GM12878 (cell line): Measurements from ENCODE around the gene HDDC2. TPM values are rescaled to one million over a fixed set of nuclear protein-coding genes. Genes with fewer than 3 reads are reported as not detected.
A peak's percentile ranks its signal among the peaks of the same experiment; 100 is the strongest.

ENCODE experiments used
- CREM ChIP-seq: IDR thresholded peaks from 2 replicates; pipeline ENCODE4 v1.6.1; 2014; ENCODE audit warnings: antibody characterized with exemption, low read depth
- HDGF ChIP-seq: fragments of 450-650 bp; IDR thresholded peaks from 2 replicates; pipeline ENCODE4 v1.6.1; 2016; ENCODE audit warnings: antibody characterized with exemption
- IRF3 ChIP-seq: fragments of 450-650 bp; IDR thresholded peaks from 2 replicates; pipeline ENCODE4 v1.6.1; 2014; ENCODE audit warnings: mild to moderate bottlenecking
- NKRF ChIP-seq: fragments of 450-650 bp; conservative IDR thresholded peaks from 2 replicates; pipeline ENCODE4 v1.6.1; 2017; ENCODE audit warnings: mild to moderate bottlenecking, moderate library complexity
- NR2F1 ChIP-seq: fragments of 450-650 bp; conservative IDR thresholded peaks from 2 replicates; pipeline ENCODE4 v1.6.1; 2017; ENCODE audit warnings: mild to moderate bottlenecking
- PRDM15 ChIP-seq: fragments of 450-650 bp; formaldehyde crosslinking; IDR thresholded peaks from 2 replicates; pipeline ENCODE4 v1.4.0; 2020; ENCODE audit warnings: mild to moderate bottlenecking, moderate library complexity
- RAD21 ChIP-seq: IDR thresholded peaks from 2 replicates; pipeline ENCODE4 v1.6.1; 2011; ENCODE audit warnings: mild to moderate bottlenecking, low read depth, low read length, moderate library complexity; ENCODE audit not compliant: insufficient read depth
- SMAD1 ChIP-seq: fragments of 450-650 bp; IDR thresholded peaks from 2 replicates; pipeline ENCODE4 v1.6.1; 2018; ENCODE audit warnings: mild to moderate bottlenecking, low read depth; ENCODE audit not compliant: partially characterized antibody
- SP1 ChIP-seq: IDR thresholded peaks from one replicate; pipeline ENCODE4 v1.6.1; 2011; ENCODE audit warnings: low read depth, low read length
- STAT1 ChIP-seq: fragments of 450-650 bp; conservative IDR thresholded peaks from 2 replicates; pipeline ENCODE4 v1.6.1; 2014; ENCODE audit warnings: antibody characterized with exemption, mild to moderate bottlenecking
- ZNF687 ChIP-seq: fragments of 450-650 bp; IDR thresholded peaks from 2 replicates; pipeline ENCODE4 v1.6.1; 2017; ENCODE audit warnings: mild to moderate bottlenecking, moderate library complexity
- polyA plus RNA-seq, 11 experiments: library from polyadenylated mRNA; depleted of rRNA in 4 of 11; unstranded in 6 of 11; stranded (reverse) in 5 of 11; fragments of >200 nt; fragmentation: Nextera tagmentation in 4 of 11; fragmentation: Illumina TruSeq in 1 of 11; extraction: Ambion mirVana in 4 of 11; extraction: Trizol in 1 of 11; gene quantifications; 1 replicate in 1 of 11; 2 replicates in 10 of 11; pipeline versions ENCODE4 v1.2.1 to v1.2.3, GENCODE V29; 2011 to 2016; ENCODE audit warnings: inconsistent platforms in 2 of 11, missing spikeins in 2 of 11, low read depth in 1 of 11
- total RNA-seq, 4 experiments: library from RNA; depleted of rRNA in 3 of 4; stranded (reverse); fragments of >200 nt in 3 of 4; fragmentation: Illumina TruSeq in 1 of 4; extraction: Trizol in 1 of 4; gene quantifications; 2 replicates each; pipeline versions ENCODE4 v1.2.1 to v1.2.3, GENCODE V29; 2013 to 2021
- TF ChIP-seq, protein P1 (sequence below): fragments of 150-350 bp; IDR thresholded peaks from 2 replicates; pipeline ENCODE4 v1.6.1; 2016; ENCODE audit warnings: low read depth, low read length

The HDDC2 gene
- total and polyA plus RNA-seq, 10 of the 15 experiments (the other 5 are each of a cell fraction or from before 2014, with no cell fraction given) = 54.5 to 148 (median 92.7) TPM

- TF ChIP-seq ZNF687 (peak; percentile 66), IRF3 (no peak), STAT1 (no peak), NKRF (0 out of 2 replicates have a peak, but pooled peaks have one; percentile 67), NR2F1 (peak; percentile 88), PRDM15 (CRISPR knock-in tag) (no peak), HDGF (peak; percentile 94), SMAD1 (no peak), SP1 (no peak), RAD21 (no peak), CREM (0 out of 2 replicates have a peak, but pooled peaks have one; percentile 20)
- TF ChIP-seq, protein P1, sequence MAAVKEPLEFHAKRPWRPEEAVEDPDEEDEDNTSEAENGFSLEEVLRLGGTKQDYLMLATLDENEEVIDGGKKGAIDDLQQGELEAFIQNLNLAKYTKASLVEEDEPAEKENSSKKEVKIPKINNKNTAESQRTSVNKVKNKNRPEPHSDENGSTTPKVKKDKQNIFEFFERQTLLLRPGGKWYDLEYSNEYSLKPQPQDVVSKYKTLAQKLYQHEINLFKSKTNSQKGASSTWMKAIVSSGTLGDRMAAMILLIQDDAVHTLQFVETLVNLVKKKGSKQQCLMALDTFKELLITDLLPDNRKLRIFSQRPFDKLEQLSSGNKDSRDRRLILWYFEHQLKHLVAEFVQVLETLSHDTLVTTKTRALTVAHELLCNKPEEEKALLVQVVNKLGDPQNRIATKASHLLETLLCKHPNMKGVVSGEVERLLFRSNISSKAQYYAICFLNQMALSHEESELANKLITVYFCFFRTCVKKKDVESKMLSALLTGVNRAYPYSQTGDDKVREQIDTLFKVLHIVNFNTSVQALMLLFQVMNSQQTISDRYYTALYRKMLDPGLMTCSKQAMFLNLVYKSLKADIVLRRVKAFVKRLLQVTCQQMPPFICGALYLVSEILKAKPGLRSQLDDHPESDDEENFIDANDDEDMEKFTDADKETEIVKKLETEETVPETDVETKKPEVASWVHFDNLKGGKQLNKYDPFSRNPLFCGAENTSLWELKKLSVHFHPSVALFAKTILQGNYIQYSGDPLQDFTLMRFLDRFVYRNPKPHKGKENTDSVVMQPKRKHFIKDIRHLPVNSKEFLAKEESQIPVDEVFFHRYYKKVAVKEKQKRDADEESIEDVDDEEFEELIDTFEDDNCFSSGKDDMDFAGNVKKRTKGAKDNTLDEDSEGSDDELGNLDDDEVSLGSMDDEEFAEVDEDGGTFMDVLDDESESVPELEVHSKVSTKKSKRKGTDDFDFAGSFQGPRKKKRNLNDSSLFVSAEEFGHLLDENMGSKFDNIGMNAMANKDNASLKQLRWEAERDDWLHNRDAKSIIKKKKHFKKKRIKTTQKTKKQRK = no peak
Measured at GRCh38 chr6:125301435-125302391, at the start of gene HDDC2 (continued).
